K562 (cell line): ENCODE measurements around the gene AHCYL1. TPM values are rescaled to one million over a fixed set of nuclear protein-coding genes. Genes with fewer than 3 reads are reported as not detected.

Experiments
- ATAC-seq: fragments of 200-7000 bp; cut with Tn5 transposase; 3 replicates; pipeline ENCODE4 v1.9.1; 2020; ENCODE audit warnings: moderate library complexity
- BruUV-seq: library from RNA; stranded (reverse); fragments of 400-500 nt; replicated peaks from 2 replicates; lab custom pipeline; 2021; lab: Mats Ljungman, UMichigan
- CTCF ChIA-PET: fragments of 300-600 bp; formaldehyde crosslinking; extraction: SDS; loops from one replicate; lab custom pipeline; 2021; ENCODE audit warnings: low intra/inter-chr PET ratio; lab: Yijun Ruan, JAX
- POLR2A ChIA-PET: fragments of 300-600, 350-650 bp; sonication (Branson Sonifier 250); formaldehyde crosslinking; extraction: SDS; loops from one replicate; lab custom pipeline; 2021; ENCODE audit warnings: antibody characterized with exemption, inconsistent platforms; lab: Yijun Ruan, JAX
- DNase-seq, 4 experiments: peaks; one replicate each; pipeline versions ENCODE4 v3.0.0 to v3.0.0-alpha.2; 2011 to 2018; ENCODE audit warnings: low spot score in 3 of 4, mixed read lengths in 3 of 4; ENCODE audit errors: extremely low read depth in 1 of 4
- FAIRE-seq: peaks from 2 replicates; lab custom pipeline; 2011; peaks lifted over from hg19 to GRCh38; lab: Jason Lieb, UNC
- H2AFZ ChIP-seq: 2 replicates; pipeline ENCODE4 v1.6.0; 2011; ENCODE audit warnings: low read depth, low read length, control low read depth, inconsistent platforms
- H3K27ac ChIP-seq: fragments of 200-600 bp; 3 replicates; pipeline ENCODE4 v1.8.0; 2011; ENCODE audit warnings: low read depth, mild to moderate bottlenecking, control low read depth, inconsistent platforms, low read length, moderate library complexity, mixed read lengths; ENCODE audit errors: extremely low read depth
- H3K27me3 ChIP-seq, 2 experiments: fragments of 300-600 bp in 1 of 2; 2 replicates in 1 of 2; 3 replicates in 1 of 2; pipeline versions ENCODE4 v1.6.0 to v1.8.0; 2011; ENCODE audit warnings: inconsistent platforms in 2 of 2, low read length in 2 of 2, mild to moderate bottlenecking in 1 of 2, mixed read lengths in 1 of 2, moderate library complexity in 1 of 2; ENCODE audit not compliant: control insufficient read depth in 2 of 2, insufficient read depth in 2 of 2
- H3K36me3 ChIP-seq: fragments of 300-600 bp; 3 replicates; pipeline ENCODE4 v1.8.0; 2011; ENCODE audit warnings: mild to moderate bottlenecking, low read length, inconsistent platforms; ENCODE audit not compliant: control insufficient read depth, insufficient read depth
- H3K4me1 ChIP-seq, 2 experiments: fragments of 200-600 bp in 1 of 2; replicated peaks in 1 of 2; 2 replicates in 1 of 2; 3 replicates in 1 of 2; pipeline versions ENCODE4 v1.5.1 to v1.8.0; 2011; ENCODE audit warnings: inconsistent platforms in 2 of 2, low read length in 2 of 2, mild to moderate bottlenecking in 1 of 2, mixed read lengths in 1 of 2, moderate library complexity in 1 of 2; ENCODE audit not compliant: control insufficient read depth in 2 of 2, insufficient read depth in 2 of 2
- H3K4me2 ChIP-seq: 2 replicates; pipeline ENCODE4 v1.6.1; 2011; ENCODE audit warnings: low read length, control low read depth, inconsistent platforms, mixed read lengths; ENCODE audit not compliant: insufficient read depth
- H3K4me3 ChIP-seq: fragments of 200-600 bp; sonication (generic), shearing (Covaris generic); 2 replicates; pipeline ENCODE4 v1.5.1; 2016; ENCODE audit warnings: control low read depth, inconsistent platforms
- H3K79me2 ChIP-seq: fragments of 200-600 bp; 3 replicates; pipeline ENCODE4 v1.8.0; 2011; ENCODE audit warnings: low read length, inconsistent platforms; ENCODE audit not compliant: control insufficient read depth, insufficient read depth
- H3K9ac ChIP-seq, 2 experiments: 2 replicates each; pipeline versions ENCODE4 v1.6.0 to v1.6.1; 2011; ENCODE audit warnings: low read depth in 2 of 2, low read length in 2 of 2, control low read depth in 1 of 2, inconsistent platforms in 1 of 2, mild to moderate bottlenecking in 1 of 2, mixed read lengths in 1 of 2; ENCODE audit not compliant: insufficient read depth in 1 of 2
- H3K9me1 ChIP-seq: one replicate; pipeline ENCODE4 v1.6.0; 2011; ENCODE audit warnings: inconsistent platforms, mild to moderate bottlenecking, low read length, moderate library complexity; ENCODE audit not compliant: control insufficient read depth, insufficient read depth
- H3K9me3 ChIP-seq: replicated peaks from 2 replicates; pipeline ENCODE4 v1.5.1; 2011; ENCODE audit warnings: low read depth, low read length, inconsistent platforms; ENCODE audit not compliant: control insufficient read depth, insufficient read depth
- H4K20me1 ChIP-seq: replicated peaks from 2 replicates; pipeline ENCODE4 v1.6.1; 2011; ENCODE audit warnings: low read length, inconsistent platforms, mixed read lengths; ENCODE audit not compliant: control insufficient read depth, insufficient read depth
- C11orf30 ChIP-seq: fragments of 450-650 bp; IDR thresholded peaks from 2 replicates; pipeline ENCODE4 v1.6.1; 2016; ENCODE audit warnings: low read depth, mild to moderate bottlenecking
- HMG20A ChIP-seq: fragments of 450-650 bp; formaldehyde crosslinking; conservative IDR thresholded peaks from 2 replicates; pipeline ENCODE4 v1.4.0; 2020; ENCODE audit warnings: mild to moderate bottlenecking, mixed read lengths
- JUN ChIP-seq, 2 experiments: sonication (generic) in 1 of 2; formaldehyde crosslinking in 1 of 2; IDR thresholded peaks; 2 replicates each; pipeline versions ENCODE4 v1.6.1 to v1.8.0; 2012 to 2022; ENCODE audit warnings: borderline replicate concordance in 2 of 2, mild to moderate bottlenecking in 2 of 2, improper control_type of control experiment in 1 of 2, low read depth in 1 of 2, low read length in 1 of 2, missing genetic modification reagents in 1 of 2
- KDM1A ChIP-seq, 2 experiments: fragments of 450-650 bp; IDR thresholded peaks; 2 replicates each; pipeline ENCODE4 v1.6.1; 2016; ENCODE audit warnings: mild to moderate bottlenecking in 2 of 2
- MAFF ChIP-seq: IDR thresholded peaks from 2 replicates; pipeline ENCODE4 v1.6.1; 2012; ENCODE audit warnings: low read length, improper control_type of control experiment
- MAFG ChIP-seq: fragments of 450-650 bp; conservative IDR thresholded peaks from 2 replicates; pipeline ENCODE4 v1.6.1; 2016; ENCODE audit warnings: missing genetic modification characterization, missing compliant biosample characterization
- MAFK ChIP-seq: IDR thresholded peaks from 2 replicates; pipeline ENCODE4 v1.6.1; 2011; ENCODE audit warnings: low read length, improper control_type of control experiment
- NFE2L1 ChIP-seq: fragments of 450-650 bp; IDR thresholded peaks from 2 replicates; pipeline ENCODE4 v1.6.1; 2016; ENCODE audit warnings: missing genetic modification characterization, low read depth, mild to moderate bottlenecking, missing compliant biosample characterization, moderate library complexity, borderline replicate concordance
- PHB ChIP-seq: fragments of 250-450 bp; sonication (Bioruptor Pico); IDR thresholded peaks from 2 replicates; pipeline ENCODE4 v1.5.0; 2021
- POLR2AphosphoS2 ChIP-seq: IDR thresholded peaks from 2 replicates; pipeline ENCODE4 v1.6.1; 2012; ENCODE audit warnings: low read length, improper control_type of control experiment
- SMARCC2 ChIP-seq: fragments of 450-650 bp; IDR thresholded peaks from 2 replicates; pipeline ENCODE4 v1.6.1; 2017; ENCODE audit warnings: antibody characterized with exemption, moderate library complexity, mild to moderate bottlenecking, low read depth
- SNRNP70 ChIP-seq: fragments of 200-400 bp; formaldehyde crosslinking; optimal IDR thresholded peaks from 2 replicates; pipeline ENCODE3; 2017; ENCODE audit warnings: low read depth, low read length
- ZBTB7A ChIP-seq: IDR thresholded peaks from 2 replicates; pipeline ENCODE4 v1.6.1; 2011; ENCODE audit warnings: low read depth, mild to moderate bottlenecking, low read length, moderate library complexity, borderline replicate concordance; ENCODE audit not compliant: control insufficient read depth
- ZFX ChIP-seq: sonication (generic); formaldehyde crosslinking; IDR thresholded peaks from 2 replicates; pipeline ENCODE4 v1.8.0; 2022; ENCODE audit warnings: mild to moderate bottlenecking, missing genetic modification reagents, moderate library complexity
- ZNF12 ChIP-seq: sonication (generic); formaldehyde crosslinking; IDR thresholded peaks from 2 replicates; pipeline ENCODE4 v1.4.0; 2020; ENCODE audit warnings: mild to moderate bottlenecking, missing genetic modification reagents
- ZNF444 ChIP-seq: fragments of 250-450 bp; sonication (Bioruptor Pico); IDR thresholded peaks from 2 replicates; pipeline ENCODE4 v1.4.0; 2020; ENCODE audit warnings: mild to moderate bottlenecking, moderate library complexity
- ZNF551 ChIP-seq: fragments of 250-450 bp; sonication (Bioruptor Pico); IDR thresholded peaks from 2 replicates; pipeline ENCODE4 v1.5.0; 2021; ENCODE audit warnings: mild to moderate bottlenecking, moderate library complexity
- ZNF586 ChIP-seq: fragments of 450-650 bp; formaldehyde crosslinking; conservative IDR thresholded peaks from 2 replicates; pipeline ENCODE4 v1.4.0; 2020; ENCODE audit warnings: mild to moderate bottlenecking, moderate library complexity
- WGBS: fragments of 100-300 bp; shearing (Covaris generic); methylation state at CpG from one replicate; pipeline ENCODE4 v1.1.6; 2016; ENCODE audit warnings: low coverage, mixed read lengths; ENCODE audit not compliant: insufficient coverage; ENCODE audit errors: missing lambda C conversion rate; 5-methylcytosine and 5-hydroxymethylcytosine counted together
- in situ Hi-C: fragments of 300-500 bp; cut with MboI; formaldehyde crosslinking; loops from 4 replicates; pipeline ENCODE4 v1.15.0; 2018; ENCODE audit warnings: inconsistent platforms, mixed read lengths
- intact Hi-C: fragments of 100-400 bp; cut with micrococcal nuclease; formaldehyde crosslinking; loops from 2 replicates; pipeline ENCODE4 v1.14.2; 2022
- polyA plus RNA-seq, 8 experiments: library from polyadenylated mRNA; depleted of rRNA in 4 of 8; stranded (reverse) in 5 of 8; unstranded in 3 of 8; fragments of >200 nt; fragmentation: Nextera tagmentation in 2 of 8; fragmentation: Illumina TruSeq in 1 of 8; extraction: Ambion mirVana in 2 of 8; extraction: Trizol in 1 of 8; gene quantifications; 2 replicates each; pipeline versions ENCODE4 v1.2.1 to v1.2.3, GENCODE V29; 2011 to 2014; ENCODE audit warnings: inconsistent platforms in 1 of 8, missing spikeins in 1 of 8
- total RNA-seq, 7 experiments: library from RNA; depleted of rRNA in 6 of 7; stranded (reverse); fragments of >200 nt in 6 of 7; fragmentation: Illumina TruSeq in 2 of 7; extraction: Trizol in 2 of 7; gene quantifications; 2 replicates each; pipeline versions ENCODE4 v1.2.1 to v1.2.3, GENCODE V29; 2011 to 2021; ENCODE audit warnings: low replicate concordance in 1 of 7
- TF ChIP-seq, protein P1 (sequence below): sonication (generic); formaldehyde crosslinking; IDR thresholded peaks from 2 replicates; pipeline ENCODE4 v1.8.0; 2022; ENCODE audit warnings: mild to moderate bottlenecking, low read depth, missing genetic modification reagents
- TF ChIP-seq, protein P2 (sequence below): fragments of 450-650 bp; IDR thresholded peaks from 2 replicates; pipeline ENCODE4 v1.6.1; 2016; ENCODE audit warnings: low read depth, mild to moderate bottlenecking, moderate library complexity
- TF ChIP-seq, protein P3 (sequence below), 3 experiments: fragments of 200-800 bp in 1 of 3; sonication (Bioruptor generic) in 1 of 3; sonication (generic) in 1 of 3; formaldehyde crosslinking in 1 of 3; IDR thresholded peaks; 2 replicates each; pipeline versions ENCODE4 v1.6.1 to v1.8.0; 2016 to 2022; ENCODE audit warnings: mild to moderate bottlenecking in 2 of 3, missing compliant biosample characterization in 2 of 3, missing genetic modification characterization in 2 of 3, missing genetic modification reagents in 1 of 3

Gene AHCYL1
- total and polyA plus RNA-seq, 9 of the 15 experiments (the other 6 are each of a cell fraction or from before 2014, with no cell fraction given) = 27.3 to 118 (median 44.5) TPM

DNA sequence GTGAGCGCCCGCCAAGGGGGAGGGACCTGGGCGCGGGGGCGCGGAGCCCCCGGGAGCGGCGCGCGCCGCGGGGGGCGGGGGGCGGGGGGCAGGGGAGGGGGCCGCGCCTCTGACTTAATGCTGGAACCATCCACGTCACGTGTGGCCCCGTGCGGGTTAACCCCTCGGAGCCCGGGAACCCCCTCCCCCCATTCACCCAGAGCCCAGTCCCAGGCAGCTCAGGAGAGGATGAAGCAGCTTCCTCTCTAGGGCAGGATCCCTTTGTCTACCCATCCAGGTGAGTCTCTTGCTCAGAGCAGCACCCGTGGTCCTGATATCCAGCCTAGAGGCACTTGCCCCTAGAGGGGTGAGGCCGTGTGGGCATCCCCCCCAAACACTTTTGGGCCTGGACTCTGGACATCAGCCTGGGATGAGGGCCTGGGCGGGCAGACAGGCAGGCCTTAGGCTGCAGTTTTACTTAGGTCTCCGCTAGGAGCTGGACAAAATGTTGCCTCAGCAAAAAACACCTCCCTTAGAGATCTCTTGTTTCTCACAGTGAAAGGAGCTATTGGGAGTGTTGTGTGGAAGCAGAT lies 86.2 kb downstream of the AHCYL1 start, which contains the start of gene ALX3:
Gene ALX3 (minus strand): TSS at position 2 of the 572 bp plus-strand sequence. CDS start 60 bp downstream, outside the sequence.
- H3K9ac ChIP-seq = 0 out of 4 replicates have a peak within 1 kb of the TSS, but pooled peaks of 1 of the 2 experiments have one; percentile 49
- no peak within 1 kb of the TSS for H3K4me3 ChIP-seq
- no peaks in the 10 kb centered on the region for H3K79me2 ChIP-seq
- ATAC-seq (no peak), DNase-seq (no peak), FAIRE-seq (no peak)
- 7% methylated on average over 9 of the region's 27 CpGs for WGBS
- H3K4me1 ChIP-seq = peaks cover 0 to 8% of the 10 kb centered on the region in 2 experiments; a peak in 1 of 5 replicates
- no peaks in the 10 kb centered on the region for H3K9me1 ChIP-seq
- H3K27me3 ChIP-seq = peaks cover 11 to 32% of the 10 kb centered on the region in 2 experiments; a peak in 4 of 5 replicates
- ChIA-PET CTCF (no interaction called here), POLR2A (interaction anchor here (0.6 to 1.7 kb wide), 6 partner anchors 11 to 130 kb away, joined by 3 to 12 read pairs (median 4); no protein-coding TSS in a partner anchor)
- H4K20me1 ChIP-seq = peaks cover 5% of the 10 kb centered on the region; the same call in 1 of the 2 replicates
- H2AFZ ChIP-seq = no peak within 1 kb of the TSS
- H3K27ac ChIP-seq = no peak within 1 kb of the TSS
- H3K36me3 ChIP-seq = no peaks in the 10 kb centered on the region
- in situ Hi-C loops = no loop called here
- H3K4me2 ChIP-seq = no peak within 1 kb of the TSS
- no peaks in the 10 kb centered on the region for H3K9me3 ChIP-seq
- intact Hi-C loops = no loop called here
- no TSS peak for BruUV-seq
- TF ChIP-seq ZNF444 (CRISPR knock-in tag) (no peak), MAFG (tag) (peak; percentile 61; the same call in 1 of the 2 replicates), POLR2AphosphoS2 (no peak), ZNF12 (CRISPR knock-in tag) (no peak), C11orf30 (peak; percentile 62), SMARCC2 (no peak), MAFF (peak; percentile 32; the same call in 1 of the 2 replicates), NFE2L1 (no peak), ZNF586 (CRISPR knock-in tag) (no peak), KDM1A (IDR thresholded peaks at IDR 0.05) (no peak), SNRNP70 (no peak), ZNF551 (CRISPR knock-in tag) (no peak), PHB (CRISPR knock-in tag) (no peak), JUN (IDR thresholded peaks at IDR 0.05; ENCODE audit: borderline replicate concordance, low read depth, low read length) (no peak), JUN (CRISPR knock-in tag; IDR thresholded peaks at IDR 0.05; ENCODE audit: borderline replicate concordance) (no peak), ZBTB7A (no peak), HMG20A (no peak), MAFK (0 out of 2 replicates have a peak, but pooled peaks have one; percentile 36), ZFX (CRISPR knock-in tag) (no peak)
- TF ChIP-seq, protein P1, sequence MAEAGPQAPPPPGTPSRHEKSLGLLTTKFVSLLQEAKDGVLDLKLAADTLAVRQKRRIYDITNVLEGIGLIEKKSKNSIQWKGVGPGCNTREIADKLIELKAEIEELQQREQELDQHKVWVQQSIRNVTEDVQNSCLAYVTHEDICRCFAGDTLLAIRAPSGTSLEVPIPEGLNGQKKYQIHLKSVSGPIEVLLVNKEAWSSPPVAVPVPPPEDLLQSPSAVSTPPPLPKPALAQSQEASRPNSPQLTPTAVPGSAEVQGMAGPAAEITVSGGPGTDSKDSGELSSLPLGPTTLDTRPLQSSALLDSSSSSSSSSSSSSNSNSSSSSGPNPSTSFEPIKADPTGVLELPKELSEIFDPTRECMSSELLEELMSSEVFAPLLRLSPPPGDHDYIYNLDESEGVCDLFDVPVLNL (CRISPR knock-in tag) = no peak
- TF ChIP-seq, protein P2, sequence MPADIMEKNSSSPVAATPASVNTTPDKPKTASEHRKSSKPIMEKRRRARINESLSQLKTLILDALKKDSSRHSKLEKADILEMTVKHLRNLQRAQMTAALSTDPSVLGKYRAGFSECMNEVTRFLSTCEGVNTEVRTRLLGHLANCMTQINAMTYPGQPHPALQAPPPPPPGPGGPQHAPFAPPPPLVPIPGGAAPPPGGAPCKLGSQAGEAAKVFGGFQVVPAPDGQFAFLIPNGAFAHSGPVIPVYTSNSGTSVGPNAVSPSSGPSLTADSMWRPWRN = no peak
- TF ChIP-seq, protein P3, sequence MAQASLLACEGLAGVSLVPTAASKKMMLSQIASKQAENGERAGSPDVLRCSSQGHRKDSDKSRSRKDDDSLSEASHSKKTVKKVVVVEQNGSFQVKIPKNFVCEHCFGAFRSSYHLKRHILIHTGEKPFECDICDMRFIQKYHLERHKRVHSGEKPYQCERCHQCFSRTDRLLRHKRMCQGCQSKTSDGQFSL (CRISPR knock-in tag; IDR thresholded peaks at IDR 0.05) = no peak
- TF ChIP-seq, protein P3 (tag; IDR thresholded peaks at IDR 0.05) = no peak
